A673 (cell line): Measurements from ENCODE around the gene SPON1. TPM values are rescaled to one million over a fixed set of nuclear protein-coding genes. Genes with fewer than 3 reads are reported as not detected.

ENCODE experiments used
- BruUV-seq: library from RNA; stranded (reverse); fragments of 400-500 nt; replicated peaks from 2 replicates; lab custom pipeline; 2021; lab: Mats Ljungman, UMichigan
- CTCF ChIA-PET: fragments of 300-600 bp; sonication (Branson Sonifier 250); formaldehyde crosslinking; loops from one replicate; lab custom pipeline; 2022; ENCODE audit warnings: antibody characterized with exemption; lab: Charles Lee
- POLR2A ChIA-PET: fragments of 300-600 bp; sonication (Branson Sonifier 250); formaldehyde crosslinking; loops from one replicate; lab custom pipeline; 2022; ENCODE audit warnings: antibody characterized with exemption; ENCODE audit not compliant: low non-redundant PET; lab: Charles Lee
- DNase-seq: peaks from one replicate; pipeline ENCODE4 v3.0.0-alpha.2; 2015; ENCODE audit warnings: low spot score
- H3K27ac ChIP-seq: fragments of 200-600 bp; sonication (generic); 2 replicates; pipeline ENCODE4 v1.5.1; 2016; ENCODE audit warnings: mixed run types, low read depth, mild to moderate bottlenecking, mixed read lengths, antibody characterized with exemption, low read length; ENCODE audit not compliant: poor library complexity, severe bottlenecking
- H3K27me3 ChIP-seq: fragments of 200-600 bp; sonication (generic); replicated peaks from 2 replicates; pipeline ENCODE4 v1.6.1; 2017; ENCODE audit warnings: mixed run types, low read depth, mild to moderate bottlenecking, mixed read lengths, antibody characterized with exemption, low read length; ENCODE audit not compliant: insufficient read depth, poor library complexity
- H3K36me3 ChIP-seq: fragments of 200-600 bp; sonication (generic); 2 replicates; pipeline ENCODE4 v1.6.1; 2016; ENCODE audit warnings: mixed run types, mild to moderate bottlenecking, mixed read lengths, antibody characterized with exemption, low read length; ENCODE audit not compliant: insufficient read depth, poor library complexity, severe bottlenecking
- H3K4me1 ChIP-seq: fragments of 200-600 bp; sonication (generic); 2 replicates; pipeline ENCODE4 v1.6.1; 2017; ENCODE audit warnings: mixed run types, mild to moderate bottlenecking, mixed read lengths, antibody characterized with exemption, low read length; ENCODE audit not compliant: insufficient read depth, poor library complexity, severe bottlenecking
- H3K4me3 ChIP-seq: fragments of 200-600 bp; sonication (generic); 2 replicates; pipeline ENCODE4 v1.5.1; 2016; ENCODE audit warnings: low read depth, mixed run types, mild to moderate bottlenecking, mixed read lengths, low read length; ENCODE audit not compliant: poor library complexity, severe bottlenecking
- H3K9me3 ChIP-seq: fragments of 200-600 bp; sonication (generic); 2 replicates; pipeline ENCODE4 v1.6.1; 2016; ENCODE audit warnings: mixed run types, low read depth, mild to moderate bottlenecking, mixed read lengths, antibody characterized with exemption, low read length; ENCODE audit not compliant: poor library complexity, severe bottlenecking
- EZH2 ChIP-seq: fragments of 200-600 bp; sonication (generic); IDR thresholded peaks from 2 replicates; pipeline ENCODE4 v1.6.1; 2017; ENCODE audit warnings: borderline replicate concordance, low read depth, mild to moderate bottlenecking, mixed read lengths, antibody characterized with exemption, low read length; ENCODE audit not compliant: poor library complexity, severe bottlenecking
- intact Hi-C: fragments of 100-400 bp; cut with micrococcal nuclease; formaldehyde crosslinking; loops from one replicate; pipeline ENCODE4 v1.10.0; 2022; ENCODE audit not compliant: unreplicated experiment
- total RNA-seq: library from RNA; stranded (reverse); gene quantifications from 2 replicates; pipeline ENCODE4 v1.2.3, GENCODE V29; 2021
- TF ChIP-seq, protein P1 (sequence below): fragments of 300-800, 200-600 bp; sonication (generic); conservative IDR thresholded peaks from 2 replicates; pipeline ENCODE4 v1.5.1; 2017; ENCODE audit warnings: low read depth, mild to moderate bottlenecking, antibody characterized with exemption, low read length, moderate library complexity, mixed read lengths

SPON1 gene
- total RNA-seq, 1 experiment from 2014 or later = not detected

DNA sequence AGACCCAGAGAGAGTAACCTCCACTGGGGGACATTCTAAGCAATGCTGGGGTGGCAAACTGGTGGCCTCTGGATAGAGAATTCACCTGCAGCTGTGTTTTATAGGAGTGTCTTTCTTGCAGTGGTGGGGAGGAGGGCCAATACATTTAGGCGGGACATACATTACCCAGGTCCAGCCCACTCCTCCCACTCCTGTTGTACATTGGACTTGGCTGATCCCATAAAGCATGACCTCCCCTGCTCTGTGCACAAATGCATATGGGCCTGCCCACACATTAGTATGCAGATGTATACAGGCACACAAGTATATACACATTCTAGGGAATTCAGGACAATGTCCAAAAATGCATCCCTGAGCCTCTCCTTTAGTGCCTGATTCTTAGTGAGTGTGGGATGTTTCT, 297.4 kb downstream of the SPON1 start:
- no peaks in the 10 kb centered on the region for H3K27me3 ChIP-seq
- ChIA-PET CTCF (no interaction called here), POLR2A (no interaction called here)
- no peak for TF ChIP-seq EZH2
- TF ChIP-seq, protein P1, sequence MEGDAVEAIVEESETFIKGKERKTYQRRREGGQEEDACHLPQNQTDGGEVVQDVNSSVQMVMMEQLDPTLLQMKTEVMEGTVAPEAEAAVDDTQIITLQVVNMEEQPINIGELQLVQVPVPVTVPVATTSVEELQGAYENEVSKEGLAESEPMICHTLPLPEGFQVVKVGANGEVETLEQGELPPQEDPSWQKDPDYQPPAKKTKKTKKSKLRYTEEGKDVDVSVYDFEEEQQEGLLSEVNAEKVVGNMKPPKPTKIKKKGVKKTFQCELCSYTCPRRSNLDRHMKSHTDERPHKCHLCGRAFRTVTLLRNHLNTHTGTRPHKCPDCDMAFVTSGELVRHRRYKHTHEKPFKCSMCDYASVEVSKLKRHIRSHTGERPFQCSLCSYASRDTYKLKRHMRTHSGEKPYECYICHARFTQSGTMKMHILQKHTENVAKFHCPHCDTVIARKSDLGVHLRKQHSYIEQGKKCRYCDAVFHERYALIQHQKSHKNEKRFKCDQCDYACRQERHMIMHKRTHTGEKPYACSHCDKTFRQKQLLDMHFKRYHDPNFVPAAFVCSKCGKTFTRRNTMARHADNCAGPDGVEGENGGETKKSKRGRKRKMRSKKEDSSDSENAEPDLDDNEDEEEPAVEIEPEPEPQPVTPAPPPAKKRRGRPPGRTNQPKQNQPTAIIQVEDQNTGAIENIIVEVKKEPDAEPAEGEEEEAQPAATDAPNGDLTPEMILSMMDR = no peak
- H3K9me3 ChIP-seq = no peaks in the 10 kb centered on the region
- H3K36me3 ChIP-seq = no peaks in the 10 kb centered on the region
- H3K27ac ChIP-seq = no peak overlapping the region
- intact Hi-C loops = no loop called here
- H3K4me1 ChIP-seq = no peaks in the 10 kb centered on the region
- H3K4me3 ChIP-seq = no peak overlapping the region
- no peak for DNase-seq
- no TSS peak for BruUV-seq

DNA sequence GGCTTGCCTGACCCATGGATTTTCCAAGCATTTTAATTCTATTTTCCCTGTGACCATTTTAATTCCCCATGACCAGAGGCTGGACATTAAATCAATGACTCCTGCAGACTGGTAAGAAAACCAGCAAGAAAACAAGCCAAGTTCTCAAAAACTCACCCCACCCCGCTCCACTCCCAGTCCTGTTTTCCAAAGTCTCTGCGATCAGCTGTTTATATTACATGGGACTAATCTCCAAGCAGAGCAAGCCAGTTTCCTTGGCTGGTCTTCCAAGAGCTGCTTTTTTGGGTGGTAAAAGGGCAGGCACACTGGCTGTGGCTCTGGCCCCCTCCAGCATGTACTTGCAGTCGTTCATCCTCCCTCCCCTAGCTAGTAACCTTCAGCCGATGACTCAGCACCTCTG, 298.5 kb downstream of the SPON1 start:
- intact Hi-C loops = no loop called here
- BruUV-seq = no TSS peak
- CTCF ChIA-PET = no interaction called here
- no peak for TF ChIP-seq EZH2
- TF ChIP-seq, protein P1 = no peak
- no peak for DNase-seq
- POLR2A ChIA-PET = no interaction called here
- Histone ChIP-seq H3K27me3 (no peaks in the 10 kb centered on the region), H3K9me3 (no peaks in the 10 kb centered on the region), H3K36me3 (no peaks in the 10 kb centered on the region), H3K27ac (no peak overlapping the region), H3K4me3 (no peak overlapping the region), H3K4me1 (no peaks in the 10 kb centered on the region)

DNA sequence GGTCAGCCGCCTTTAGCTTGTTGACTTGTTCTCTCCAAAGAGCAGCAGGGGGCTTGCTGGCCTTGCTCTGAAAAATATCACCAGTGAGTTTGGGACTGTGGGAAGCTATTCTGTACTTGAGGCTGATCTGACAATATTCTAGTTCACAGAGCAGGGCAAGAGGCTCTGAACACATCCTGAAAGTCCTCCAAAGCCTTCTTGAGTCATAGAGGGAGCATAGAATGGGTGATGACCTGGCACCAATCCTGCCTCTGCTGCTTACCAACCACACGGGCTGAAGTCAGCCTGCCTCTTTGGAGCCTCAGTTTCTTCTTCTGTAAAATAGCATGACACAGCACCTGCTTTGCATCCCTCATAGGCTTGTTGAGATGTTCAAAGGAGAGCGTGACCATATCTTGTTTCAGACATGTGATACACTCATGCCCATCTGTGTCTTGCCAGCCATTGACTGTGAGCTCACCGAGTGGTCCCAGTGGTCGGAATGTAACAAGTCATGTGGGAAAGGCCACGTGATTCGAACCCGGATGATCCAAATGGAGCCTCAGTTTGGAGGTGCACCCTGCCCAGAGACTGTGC, 299.8 kb downstream of the SPON1 start:
- Histone ChIP-seq H3K4me3 (no peak overlapping the region), H3K27ac (no peak overlapping the region), H3K9me3 (no peaks in the 10 kb centered on the region), H3K27me3 (no peaks in the 10 kb centered on the region), H3K4me1 (no peaks in the 10 kb centered on the region), H3K36me3 (no peaks in the 10 kb centered on the region)
- ChIA-PET POLR2A (no interaction called here), CTCF (no interaction called here)
- TF ChIP-seq, protein P1 = no peak
- TF ChIP-seq EZH2 = no peak
- intact Hi-C loops = no loop called here
- no peak for DNase-seq
- BruUV-seq = no TSS peak
